ENCODE data around the gene MMRN2.
"Not testable (repeated sequence)": the region's sequence is repeated elsewhere in the genome, so short reads cannot be mapped to it uniquely, and the experiment has no call there.

Gene MMRN2

DNA sequence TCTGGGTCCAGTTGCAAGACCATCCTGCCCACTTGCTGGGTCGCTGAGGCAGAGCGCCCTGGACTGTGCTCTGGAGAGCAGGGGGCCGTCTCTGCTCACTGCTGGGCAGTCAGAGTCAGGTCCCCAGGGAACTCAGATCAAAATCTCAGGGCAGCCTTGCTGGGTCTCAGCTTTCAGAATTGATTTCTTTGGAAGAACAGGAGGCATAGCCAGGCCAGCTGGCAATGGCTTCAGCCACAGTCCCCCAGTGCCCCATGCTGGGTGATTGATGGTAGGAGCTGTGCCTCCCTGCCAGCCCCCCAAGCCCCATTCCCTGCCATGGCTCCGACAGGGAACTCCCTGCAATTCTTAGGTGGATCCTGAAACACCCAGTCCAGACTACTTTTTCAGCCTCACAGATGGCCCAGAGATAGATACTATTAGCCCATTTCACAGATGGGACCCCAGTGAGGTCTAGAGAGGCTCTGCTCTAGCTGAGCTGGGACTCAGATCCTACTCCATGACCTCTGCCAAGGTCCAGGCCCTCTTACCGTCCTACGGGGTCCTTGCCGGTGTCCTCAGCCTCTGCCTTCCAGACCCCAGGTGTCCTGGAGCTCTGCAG, 467 bp downstream of the MMRN2 start:
- no peak for DNase-seq (ENCODE audit: low read depth)

GRCh38 chr10:86956195-86956847, 1.1 kb downstream of the MMRN2 start:
- DNase-seq (ENCODE audit: low read depth): no peak

DNA sequence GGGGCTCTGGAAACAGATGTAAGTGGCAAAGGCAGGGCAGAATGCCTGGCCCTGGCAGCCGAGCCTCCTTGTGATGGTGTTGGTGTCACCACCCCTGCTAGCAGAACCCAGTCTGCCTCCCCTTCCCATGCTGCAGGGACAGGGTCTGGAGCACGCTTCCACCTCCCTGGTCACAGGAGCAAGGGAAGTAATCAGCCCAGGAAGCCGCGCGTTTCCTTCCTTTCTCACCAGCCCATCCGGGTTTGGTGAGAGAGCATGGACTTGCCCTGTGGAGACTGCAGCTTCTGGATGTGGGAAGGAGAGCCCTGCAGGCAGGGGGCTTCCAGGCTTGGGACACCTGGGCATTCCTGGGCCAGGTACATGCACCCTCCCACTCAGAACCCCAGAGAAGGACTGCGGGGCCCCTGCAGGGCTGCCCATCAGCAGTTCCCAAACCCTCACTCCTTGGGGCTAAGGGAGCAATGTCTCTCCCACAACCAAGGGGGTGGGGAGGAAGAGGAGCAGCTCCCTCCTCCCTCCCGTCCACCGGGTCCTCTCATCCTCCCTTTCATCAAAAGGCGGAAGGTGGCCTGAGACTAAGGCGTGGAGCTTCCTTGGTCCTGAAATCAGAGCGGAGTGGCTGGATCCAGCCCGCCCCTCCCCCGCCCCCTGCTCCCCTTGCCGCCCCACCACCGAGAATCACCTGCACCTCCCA, 1.8 kb downstream of the MMRN2 start:
- DNase-seq (ENCODE audit: low read depth): no peak

DNA sequence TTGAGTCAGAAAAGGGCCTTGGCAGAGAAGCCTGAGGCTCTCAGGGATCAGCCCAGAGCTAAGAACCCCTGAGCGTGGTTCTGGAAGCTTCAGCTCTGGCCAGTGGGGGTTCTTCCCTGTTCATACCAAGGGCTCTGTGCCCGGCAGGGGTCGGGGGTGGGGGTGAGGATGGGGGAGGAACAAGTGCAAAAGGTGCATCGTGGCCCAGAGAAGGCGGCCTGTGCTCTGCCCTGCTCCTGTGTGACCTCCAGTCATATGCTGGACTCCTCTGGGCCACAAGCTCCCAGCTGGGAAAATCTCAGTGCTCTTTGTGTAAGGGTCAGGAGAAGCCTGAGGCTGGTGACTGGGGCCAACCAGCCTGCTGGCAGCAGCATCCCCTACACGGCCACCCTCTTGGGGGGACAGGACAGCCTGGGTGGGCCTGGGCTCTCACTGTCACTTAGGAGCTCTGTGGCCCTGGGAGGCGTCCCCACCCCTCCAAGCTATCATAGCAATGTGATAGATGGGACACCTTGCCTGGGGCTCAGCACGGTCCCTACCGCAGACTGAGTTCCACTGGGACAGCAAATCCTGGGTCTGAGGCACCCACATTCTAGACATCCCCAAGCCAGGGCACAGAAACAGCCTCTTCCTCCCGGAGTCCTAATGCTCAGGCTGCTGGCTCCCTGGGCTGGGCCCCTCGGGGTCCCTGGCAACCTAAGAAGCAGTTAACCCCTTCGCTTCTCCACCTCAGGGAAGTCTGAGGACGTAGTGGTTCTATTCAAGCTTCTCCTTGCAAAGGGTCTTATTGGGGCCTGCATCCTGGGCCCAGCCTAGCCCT, 2.5 kb downstream of the MMRN2 start:
- DNase-seq (ENCODE audit: low read depth): no peak

DNA sequence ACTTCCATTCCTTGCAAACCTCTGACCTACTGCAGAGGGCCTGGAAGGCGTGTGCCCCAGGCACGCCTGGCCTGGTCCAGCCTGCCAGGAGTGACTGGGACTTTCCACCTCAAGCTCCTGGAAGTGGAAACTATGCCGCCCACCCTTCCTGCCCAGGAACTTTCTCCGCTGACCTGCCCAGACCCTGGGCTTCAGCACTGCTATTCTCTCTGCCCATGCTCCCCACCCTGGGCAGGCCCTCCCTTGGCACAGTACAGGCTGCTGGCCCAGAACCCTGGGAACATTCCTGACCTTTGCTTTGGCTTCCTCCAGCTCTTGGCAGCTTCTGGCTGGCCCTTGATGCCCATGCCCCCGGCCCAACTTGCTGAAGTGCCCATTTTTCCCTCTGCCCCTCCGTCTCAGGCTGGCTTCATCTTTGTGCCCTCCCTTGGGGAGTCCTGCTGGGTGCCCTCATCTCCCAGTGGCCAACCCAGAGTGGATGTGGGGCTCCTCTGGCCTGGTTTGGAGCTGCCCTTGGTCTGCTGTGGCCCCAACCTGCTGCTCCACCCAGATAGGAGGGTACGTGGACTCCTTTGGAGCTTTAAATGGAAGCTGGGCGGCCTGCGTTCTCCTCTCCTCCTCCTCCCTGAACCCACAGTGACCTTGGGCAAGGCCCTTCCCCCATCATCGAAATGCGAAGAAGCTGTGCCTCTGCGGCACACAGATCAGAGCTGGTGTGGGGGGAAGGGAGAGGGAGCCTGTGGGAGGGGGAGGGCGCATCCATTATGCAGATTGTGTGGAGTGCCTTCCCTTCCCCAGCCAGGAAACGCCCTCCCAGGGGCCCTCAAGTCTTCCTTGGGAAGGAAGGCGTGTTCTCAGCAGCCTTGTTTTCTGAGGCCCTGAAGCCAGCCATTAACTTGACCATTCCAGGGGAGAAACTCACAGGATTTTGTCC, 3.4 kb downstream of the MMRN2 start:
- peak; percentile 58 for DNase-seq (ENCODE audit: low read depth)

GRCh38 chr10:86952697-86953096, 4.7 kb downstream of the MMRN2 start:
- not testable (repeated sequence) for DNase-seq (ENCODE audit: low read depth)

DNA sequence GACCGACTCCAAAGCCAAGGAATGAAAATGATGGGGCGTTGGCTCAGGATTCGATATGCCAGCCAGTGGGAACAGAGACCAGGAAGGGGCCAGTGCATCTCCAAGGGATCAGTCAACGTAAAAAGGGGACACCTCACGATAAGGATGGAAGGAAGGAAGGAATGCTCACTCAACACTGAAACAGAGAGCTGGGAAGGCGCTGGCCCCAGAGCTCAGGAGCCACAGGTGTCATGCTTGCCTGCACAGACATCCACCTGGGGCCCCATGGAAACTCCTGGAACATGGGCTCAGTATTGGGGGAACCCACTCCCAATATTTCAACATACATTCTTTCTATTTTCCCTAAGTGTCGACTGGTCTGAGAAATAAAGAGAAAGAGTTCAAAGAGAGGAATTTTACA, 5.3 kb downstream of the MMRN2 start:
- DNase-seq (ENCODE audit: low read depth): no peak

- DNase-seq (ENCODE audit: low read depth): no peak
Observed at GRCh38 chr10:86951184-86951761, 6.1 kb downstream of the MMRN2 start.

DNA sequence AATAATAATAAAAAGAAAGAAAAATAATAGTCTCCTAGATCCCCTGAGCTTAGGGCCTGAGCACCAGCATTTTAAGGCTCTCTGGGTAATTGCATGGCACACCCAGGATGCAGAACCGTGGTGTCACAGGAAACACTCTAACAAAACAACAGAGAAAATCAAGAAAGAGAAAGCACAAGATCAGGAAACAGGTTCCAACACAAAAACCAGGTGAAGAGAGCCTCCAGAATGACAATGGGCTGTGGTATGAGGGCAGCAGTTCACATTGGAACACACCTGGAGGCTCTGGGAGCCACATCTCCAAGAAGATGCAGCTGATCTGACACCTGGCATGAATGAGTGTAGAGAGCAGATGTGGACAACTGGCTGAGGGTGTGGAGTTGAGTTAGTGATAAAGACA, 7.1 kb downstream of the MMRN2 start:
- DNase-seq (ENCODE audit: low read depth): no peak

DNA sequence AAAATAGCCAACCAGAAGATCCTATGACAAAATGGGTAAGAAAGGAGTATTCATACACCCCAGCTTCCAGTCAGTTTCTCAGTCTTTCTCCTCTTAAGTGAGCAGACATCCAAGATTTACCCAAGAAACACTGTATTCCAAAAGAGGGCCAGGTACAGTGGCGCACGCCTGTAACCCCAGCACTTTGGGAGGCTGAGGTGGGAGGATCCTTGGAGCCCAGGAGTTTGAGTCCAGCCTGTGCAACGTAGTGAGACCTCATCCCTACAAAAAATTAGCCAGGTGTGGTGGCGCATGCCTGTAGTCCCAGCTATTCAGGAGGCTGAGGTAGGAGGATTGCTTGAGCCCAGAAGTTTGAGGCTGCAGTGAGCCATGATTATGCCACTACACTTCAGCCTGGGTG, 9.6 kb downstream of the MMRN2 start:
- not testable (repeated sequence) for DNase-seq (ENCODE audit: low read depth)

GRCh38 chr10:86946213-86947155, 10.9 kb downstream of the MMRN2 start:
- peak; percentile 17 for DNase-seq (ENCODE audit: low read depth)

GRCh38 chr10:86945361-86946212, 11.8 kb downstream of the MMRN2 start:
- DNase-seq (ENCODE audit: low read depth): peak; percentile 44

- DNase-seq (ENCODE audit: low read depth): no peak
Observed at GRCh38 chr10:86944907-86945306, 12.5 kb downstream of the MMRN2 start.

DNA sequence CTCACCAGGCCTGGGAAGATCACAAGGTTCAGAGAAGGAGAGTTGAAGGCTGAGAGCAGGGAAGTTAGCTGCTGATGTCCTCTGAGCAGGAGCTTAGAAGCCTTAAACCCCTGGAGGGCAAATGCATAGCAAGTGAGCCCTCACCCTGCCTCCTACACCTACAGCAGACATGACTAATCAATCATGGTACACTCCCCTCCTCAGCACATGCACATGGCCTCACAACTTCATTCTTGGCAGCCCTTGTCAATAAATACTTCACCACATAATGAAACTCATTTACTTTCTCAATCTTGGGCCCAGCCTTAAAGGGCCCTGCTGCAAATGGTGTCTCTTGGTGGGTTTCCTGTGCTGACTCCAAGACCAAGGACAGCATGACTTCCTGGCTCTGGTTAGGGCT, 12.9 kb downstream of the MMRN2 start:
- DNase-seq (ENCODE audit: low read depth): peak; percentile 40

DNA sequence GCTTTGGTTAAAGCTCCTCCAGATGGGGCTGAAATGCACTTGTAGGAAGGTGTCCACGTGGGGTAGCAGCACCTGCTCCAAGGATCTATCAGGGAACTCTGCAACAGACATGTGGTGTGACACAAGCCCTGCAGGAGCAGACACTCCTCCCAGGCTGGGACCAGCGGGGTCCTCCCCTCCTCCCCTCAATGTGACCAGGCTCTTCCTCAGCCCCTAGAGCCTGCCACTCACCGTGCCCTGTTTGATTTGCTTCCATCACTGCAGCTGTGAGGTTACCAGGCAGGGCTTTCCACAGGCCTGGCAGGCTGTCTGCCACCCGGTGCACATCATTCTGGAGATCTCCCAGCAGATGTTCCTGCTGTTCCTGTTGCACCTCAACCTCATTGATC, 13.4 kb downstream of the MMRN2 start:
- no peak for DNase-seq (ENCODE audit: low read depth)

DNA sequence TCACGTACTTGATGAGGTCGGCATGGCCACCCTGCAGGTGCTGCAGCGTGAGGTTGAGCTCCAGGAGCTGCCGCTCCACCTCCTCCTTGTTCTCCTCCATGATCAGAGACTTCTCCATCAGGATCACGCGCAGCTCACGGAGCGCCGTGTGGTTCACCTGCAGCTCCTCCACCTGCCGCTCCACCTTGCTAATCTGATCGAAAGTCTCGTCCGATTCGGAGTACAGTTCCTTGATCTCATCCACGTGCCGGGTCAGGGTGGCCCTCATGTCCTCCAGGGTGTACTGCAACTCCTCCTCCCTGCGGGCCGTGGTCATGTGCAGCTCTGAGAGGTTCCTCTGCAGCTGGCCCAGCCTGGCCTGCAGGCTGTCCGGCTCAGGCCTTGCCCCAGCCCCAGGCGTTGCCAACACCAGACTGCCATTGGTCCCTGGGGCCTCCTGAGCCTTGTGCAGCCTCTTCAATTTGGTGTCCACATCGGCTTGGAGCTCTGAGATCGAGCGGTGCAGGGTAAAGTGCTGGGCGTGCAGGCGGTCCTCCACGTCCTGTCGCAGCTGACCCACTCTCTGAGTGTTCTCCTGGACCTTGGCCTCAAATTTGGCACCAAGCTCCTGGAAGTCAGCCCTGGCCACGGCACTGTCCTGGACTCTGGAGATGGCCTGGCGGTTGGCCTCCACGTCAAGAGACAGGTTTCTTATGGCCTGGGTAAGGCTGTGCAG, 13.9 kb downstream of the MMRN2 start:
- no peak for DNase-seq (ENCODE audit: low read depth)

GRCh38 chr10:86942441-86943315, 14.7 kb downstream of the MMRN2 start:
- no peak for DNase-seq (ENCODE audit: low read depth)

All from EH (cell line).